Muscle layer of colon (tissue), 2 donors: ENCODE measurements around the gene SLC17A2.

Experiments
- H3K27ac ChIP-seq: one replicate; pipeline ENCODE4 v1.7.0; 2013; ENCODE audit warnings: low read depth, mild to moderate bottlenecking, low read length, moderate library complexity
- H3K27me3 ChIP-seq, 2 donors: one replicate each; pipeline ENCODE4 v1.7.0; 2013; ENCODE audit warnings: low read length in 2 of 2, mild to moderate bottlenecking in 2 of 2; ENCODE audit not compliant: insufficient read depth in 2 of 2, control insufficient read depth in 1 of 2
- H3K36me3 ChIP-seq: one replicate; pipeline ENCODE4 v1.7.0; 2013; ENCODE audit warnings: mild to moderate bottlenecking, low read length; ENCODE audit not compliant: insufficient read depth
- H3K4me1 ChIP-seq: one replicate; pipeline ENCODE4 v1.7.0; 2013; ENCODE audit warnings: mild to moderate bottlenecking, low read length; ENCODE audit not compliant: insufficient read depth
- H3K4me3 ChIP-seq, 2 donors: one replicate each; pipeline ENCODE4 v1.7.0; 2013; ENCODE audit warnings: low read length in 2 of 2, low read depth in 1 of 2, mild to moderate bottlenecking in 1 of 2, moderate library complexity in 1 of 2
- H3K9ac ChIP-seq: one replicate; pipeline ENCODE4 v1.7.0; 2013; ENCODE audit warnings: low read length
- H3K9me3 ChIP-seq: one replicate; pipeline ENCODE4 v1.7.0; 2013; ENCODE audit warnings: mild to moderate bottlenecking, low read length
- donor health status: abdominal sarcoma.
- donor health status: Adenocarcinoma of cecum.

Gene SLC17A2

DNA sequence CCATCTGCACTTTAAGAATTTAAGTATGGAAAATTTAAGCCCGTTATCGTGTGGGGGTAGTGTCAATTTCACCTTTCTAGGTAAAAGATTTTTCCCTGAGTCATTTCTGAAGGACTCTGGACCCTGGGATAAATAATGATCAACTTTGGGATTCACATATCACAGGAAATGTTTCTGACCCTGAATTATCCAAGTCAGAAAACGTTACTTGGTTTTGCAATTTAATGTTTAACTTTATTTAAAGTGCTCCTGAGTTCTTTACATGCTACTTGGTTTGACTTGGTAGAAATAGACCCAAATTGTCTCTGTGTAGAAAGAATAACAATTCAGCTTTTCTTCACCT, 55.0 kb downstream of the SLC17A2 start:
- Histone ChIP-seq H3K27ac (no peak overlapping the region), H3K9me3 (no peaks in the 10 kb centered on the region), H3K4me3 (no peak overlapping the region), H3K9ac (no peak overlapping the region), H3K36me3 (no peaks in the 10 kb centered on the region), H3K4me1 (no peaks in the 10 kb centered on the region), H3K27me3 (no peaks in the 10 kb centered on the region)

DNA sequence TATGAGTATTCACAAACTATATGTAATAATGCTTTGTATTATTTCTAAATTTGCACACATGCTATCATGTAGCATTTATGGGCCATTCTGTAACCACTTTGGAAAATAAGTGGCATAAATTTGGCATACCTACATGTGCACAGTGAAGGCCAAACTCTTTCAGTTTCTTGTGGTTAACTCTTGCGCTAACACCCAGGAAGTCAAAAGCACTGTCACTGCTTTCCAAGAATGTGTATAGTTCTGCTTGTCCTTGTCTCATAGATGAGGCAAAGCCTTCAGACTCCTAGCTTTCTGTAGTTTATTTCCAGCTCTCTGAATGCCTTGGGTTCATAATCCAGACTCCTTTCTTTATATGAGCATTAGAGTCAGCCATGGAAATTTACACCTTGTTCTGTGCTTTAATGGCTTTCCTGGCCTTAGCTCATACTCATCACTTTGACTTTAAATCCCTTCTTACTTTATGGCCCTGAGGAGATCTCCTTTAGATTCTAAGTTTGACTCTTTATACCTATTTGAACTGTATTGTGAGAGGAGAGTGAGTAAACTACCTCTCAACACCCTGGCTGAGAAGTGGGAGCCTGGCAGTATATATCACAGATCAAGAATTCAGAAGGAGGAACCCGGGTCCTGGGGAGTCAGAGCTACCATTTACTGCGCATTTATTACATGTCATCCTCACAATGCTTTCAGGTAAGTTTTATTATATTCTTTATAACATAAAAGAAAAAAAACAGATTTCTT, 55.5 kb downstream of the SLC17A2 start:
- H3K9ac ChIP-seq = no peak overlapping the region
- no peaks in the 10 kb centered on the region for H3K36me3 ChIP-seq
- H3K27ac ChIP-seq = no peak overlapping the region

DNA sequence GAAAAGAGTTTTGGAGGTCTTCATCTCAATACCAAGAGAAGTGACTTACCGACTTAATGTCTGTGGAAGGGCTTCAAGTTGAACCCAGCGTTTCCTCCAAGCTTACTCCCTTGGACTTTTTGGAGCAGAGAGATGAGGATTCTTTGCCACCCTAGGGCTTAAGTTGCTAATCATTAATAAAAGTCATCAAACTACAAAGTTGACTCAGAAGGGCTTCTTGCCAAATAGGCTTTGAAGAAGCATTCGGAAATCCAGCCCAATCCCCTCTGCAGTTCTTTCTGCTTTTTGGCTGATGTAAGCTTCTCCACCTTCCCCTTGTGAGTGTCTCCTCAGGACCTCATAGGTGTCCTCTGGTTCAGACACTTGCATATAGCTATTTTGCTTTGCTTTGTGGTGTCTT, 56.4 kb downstream of the SLC17A2 start, which contains the start of gene SLC17A3:
Gene SLC17A3, minus strand, starts transcription at position 126 of the 400 bp plus-strand sequence. CDS start 5,856 bp downstream, outside the sequence.
- Histone ChIP-seq H3K27me3 (no peaks in the 10 kb centered on the region), H3K9ac (no peak within 1 kb of the TSS), H3K4me1 (no peaks in the 10 kb centered on the region), H3K4me3 (no peak within 1 kb of the TSS), H3K9me3 (no peaks in the 10 kb centered on the region), H3K36me3 (no peaks in the 10 kb centered on the region), H3K27ac (no peak within 1 kb of the TSS)

More for the DNA sequence above, 55.5 kb downstream of the SLC17A2 start:
- Histone ChIP-seq H3K4me3 (no peak overlapping the region), H3K9me3 (no peaks in the 10 kb centered on the region), H3K4me1 (no peaks in the 10 kb centered on the region), H3K27me3 (no peaks in the 10 kb centered on the region)

GRCh38 chr6:25872814-25873213, 57.7 kb downstream of the SLC17A2 start:
- H3K4me3 ChIP-seq = no peak overlapping the region
- no peaks in the 10 kb centered on the region for H3K27me3 ChIP-seq
- no peak overlapping the region for H3K27ac ChIP-seq
- no peaks in the 10 kb centered on the region for H3K4me1 ChIP-seq
- no peaks in the 10 kb centered on the region for H3K9me3 ChIP-seq
- H3K9ac ChIP-seq = no peak overlapping the region
- no peaks in the 10 kb centered on the region for H3K36me3 ChIP-seq

GRCh38 chr6:25869840-25870239, 60.7 kb downstream of the SLC17A2 start:
- Histone ChIP-seq H3K27me3 (no peaks in the 10 kb centered on the region), H3K36me3 (no peaks in the 10 kb centered on the region), H3K9me3 (no peaks in the 10 kb centered on the region), H3K4me3 (no peak overlapping the region), H3K9ac (no peak overlapping the region), H3K27ac (no peak overlapping the region), H3K4me1 (no peaks in the 10 kb centered on the region)

GRCh38 chr6:25868436-25869183, 61.9 kb downstream of the SLC17A2 start:
- H3K9me3 ChIP-seq = no peaks in the 10 kb centered on the region
- H3K27me3 ChIP-seq = no peaks in the 10 kb centered on the region
- H3K9ac ChIP-seq = no peak overlapping the region

DNA sequence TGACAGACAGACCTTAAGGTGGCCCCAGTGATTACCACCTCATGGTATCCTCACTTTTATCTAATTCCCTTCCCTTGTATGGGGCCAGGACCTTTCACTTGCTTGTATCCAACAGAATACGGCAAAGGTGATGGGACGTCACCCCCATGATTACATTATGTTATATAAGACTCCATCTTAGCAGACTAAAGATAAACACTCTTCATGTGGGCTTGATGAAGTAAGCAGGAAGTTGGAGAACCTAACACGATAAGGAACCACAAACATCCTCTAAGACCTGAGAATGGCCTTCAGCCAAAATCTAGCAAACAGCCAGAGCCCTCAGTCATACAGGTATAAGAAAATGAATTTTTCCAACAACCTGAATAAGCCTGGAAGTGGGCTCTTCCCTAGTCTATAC, 64.5 kb downstream of the SLC17A2 start:
- H3K9me3 ChIP-seq = no peaks in the 10 kb centered on the region
- no peak overlapping the region for H3K4me3 ChIP-seq
- H3K36me3 ChIP-seq = no peaks in the 10 kb centered on the region
- H3K4me1 ChIP-seq = no peaks in the 10 kb centered on the region
- no peak overlapping the region for H3K27ac ChIP-seq
- H3K27me3 ChIP-seq = no peaks in the 10 kb centered on the region
- no peak overlapping the region for H3K9ac ChIP-seq

More at GRCh38 chr6:25868436-25869183, 61.9 kb downstream of the SLC17A2 start:
- Histone ChIP-seq H3K27ac (no peak overlapping the region), H3K4me3 (no peak overlapping the region), H3K4me1 (no peaks in the 10 kb centered on the region), H3K36me3 (no peaks in the 10 kb centered on the region)

DNA sequence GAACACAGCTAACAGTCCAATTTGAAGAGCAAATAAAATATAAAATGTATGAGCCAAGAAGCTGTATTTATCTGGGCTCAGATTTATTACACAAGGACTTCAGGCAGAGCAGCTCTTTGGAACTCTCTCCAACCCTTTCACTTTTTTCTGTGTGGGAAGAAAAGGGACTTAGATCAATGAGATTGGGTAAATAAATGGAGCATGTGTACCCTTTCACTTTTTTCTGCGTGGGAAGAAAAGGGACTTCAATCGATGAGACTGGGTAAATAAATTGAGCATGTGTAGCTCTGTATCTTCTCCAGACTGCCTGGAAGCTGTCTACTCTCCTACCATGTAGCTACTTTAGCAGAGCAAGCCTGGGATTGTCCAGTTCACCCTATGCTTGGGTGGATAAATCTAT, 67.1 kb downstream of the SLC17A2 start:
- no peaks in the 10 kb centered on the region for H3K27me3 ChIP-seq

More for the DNA sequence above, 67.1 kb downstream of the SLC17A2 start:
- Histone ChIP-seq H3K4me3 (no peak overlapping the region), H3K4me1 (no peaks in the 10 kb centered on the region), H3K27ac (no peak overlapping the region), H3K9me3 (no peaks in the 10 kb centered on the region), H3K36me3 (no peaks in the 10 kb centered on the region), H3K9ac (no peak overlapping the region)
